GM18526 (cell line): Measurements from ENCODE around the gene KIF15.

ENCODE experiments used
- POLR2A ChIP-seq: IDR thresholded peaks from 3 replicates; pipeline ENCODE4 v1.6.1; 2011; ENCODE audit not compliant: insufficient read length; ENCODE audit errors: extremely low read depth

KIF15 gene

GRCh38 chr3:44887101-44887500 lies 125.5 kb downstream of the KIF15 start:
- no peak for TF ChIP-seq POLR2A

- no peak for TF ChIP-seq POLR2A
These were observed 128.7 kb downstream of the KIF15 start for GRCh38 chr3:44890258-44890657.

- no peak for TF ChIP-seq POLR2A
These were observed 129.3 kb downstream of the KIF15 start for GRCh38 chr3:44890852-44891251.

GRCh38 chr3:44892689-44893088 lies 131.1 kb downstream of the KIF15 start:
- TF ChIP-seq POLR2A: no peak

GRCh38 chr3:44893097-44893496 lies 131.5 kb downstream of the KIF15 start:
- no peak for TF ChIP-seq POLR2A

- no peak for TF ChIP-seq POLR2A
These were observed 132.9 kb downstream of the KIF15 start for GRCh38 chr3:44894485-44894884.

GRCh38 chr3:44896440-44896839 lies 134.8 kb downstream of the KIF15 start:
- TF ChIP-seq POLR2A: no peak

GRCh38 chr3:44899683-44900367 lies 138.2 kb downstream of the KIF15 start:
- TF ChIP-seq POLR2A: no peak

- no peak for TF ChIP-seq POLR2A
These were observed 141.0 kb downstream of the KIF15 start for GRCh38 chr3:44902628-44903027.
